K562 (cell line): ENCODE data around the gene PRDM15.

Experiments
- POLR2A ChIP-seq: fragments of 450-650 bp; conservative IDR thresholded peaks from 2 replicates; pipeline ENCODE4 v1.6.1; 2016
- POLR2AphosphoS5 ChIP-seq: IDR thresholded peaks from 2 replicates; pipeline ENCODE4 v1.6.1; 2011; ENCODE audit warnings: mild to moderate bottlenecking, low read depth, low read length, moderate library complexity; ENCODE audit not compliant: control insufficient read depth, insufficient read depth
- RAD21 ChIP-seq, 2 experiments: fragments of 250-450 bp in 1 of 2; fragments of 450-650 bp in 1 of 2; sonication (Bioruptor Pico) in 1 of 2; formaldehyde crosslinking in 1 of 2; IDR thresholded peaks in 1 of 2; conservative IDR thresholded peaks in 1 of 2; 2 replicates each; pipeline versions ENCODE4 v1.4.0 to v1.8.0; 2020 to 2022; ENCODE audit warnings: mild to moderate bottlenecking in 2 of 2, moderate library complexity in 1 of 2
- STAG1 ChIP-seq: sonication (generic); formaldehyde crosslinking; IDR thresholded peaks from 2 replicates; pipeline ENCODE4 v1.5.0; 2020; ENCODE audit warnings: missing genetic modification reagents, borderline replicate concordance
- TGIF2 ChIP-seq: sonication (generic); formaldehyde crosslinking; IDR thresholded peaks from 2 replicates; pipeline ENCODE4 v1.8.1; 2022; ENCODE audit warnings: mild to moderate bottlenecking, missing genetic modification reagents, moderate library complexity

DNA sequence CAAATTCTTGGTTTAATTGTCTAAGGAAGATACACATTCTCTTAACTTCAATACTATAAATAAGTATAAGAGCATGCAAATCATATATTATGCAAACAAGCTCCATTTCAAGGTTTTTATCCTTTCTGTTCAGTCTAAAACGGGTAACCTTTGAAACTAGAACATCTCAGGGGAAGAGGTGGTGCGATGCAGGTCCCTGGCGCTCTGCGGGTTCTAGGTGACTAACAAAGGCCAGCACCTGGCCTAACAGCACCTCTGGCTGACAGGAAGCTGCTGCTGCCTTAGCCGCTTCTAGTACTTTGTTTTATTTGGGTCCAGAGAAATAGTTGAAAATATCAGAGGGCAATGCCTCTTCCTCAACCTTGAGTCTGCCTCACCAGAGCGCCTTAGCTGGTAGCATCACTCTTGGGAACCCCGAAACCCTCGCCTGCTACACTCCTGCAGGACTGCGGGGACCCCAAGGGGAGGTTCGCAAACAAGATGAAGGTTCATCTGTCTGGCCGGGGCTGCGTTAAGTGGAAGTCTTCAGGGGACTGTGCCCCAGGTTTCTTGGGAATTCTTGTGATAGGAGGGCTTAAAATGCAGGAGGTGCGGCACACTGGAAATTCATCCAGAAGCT lies 45.5 kb downstream of the PRDM15 start:
- TF ChIP-seq STAG1 (CRISPR knock-in tag) (no peak), POLR2A (no peak), POLR2AphosphoS5 (no peak), TGIF2 (CRISPR knock-in tag) (no peak), RAD21 (CRISPR knock-in tag; conservative IDR thresholded peaks at IDR 0.05 in 1 of 2, IDR thresholded peaks at IDR 0.05 in 1 of 2) (no peak)
